Keratinocyte (primary cell): Measurements from ENCODE around the gene DGCR8. TPM values are rescaled to one million over a fixed set of nuclear protein-coding genes. Genes with fewer than 3 reads are reported as not detected.

Experiments used
- DNase-seq: peaks from one replicate; pipeline ENCODE4 v3.0.0-alpha.2; 2011; ENCODE audit warnings: low read depth, missing footprints, low spot score
- FAIRE-seq: peaks from 2 replicates; lab custom pipeline; 2011; peaks lifted over from hg19 to GRCh38; lab: Jason Lieb, UNC
- H2AFZ ChIP-seq: 2 replicates; pipeline ENCODE4 v1.6.0; 2012; ENCODE audit warnings: low read length, control low read depth, inconsistent platforms; ENCODE audit not compliant: control insufficient read depth
- H3K27ac ChIP-seq: 2 replicates; pipeline ENCODE4 v1.5.1; 2011; ENCODE audit warnings: low read length; ENCODE audit not compliant: control insufficient read depth, insufficient read depth
- H3K27me3 ChIP-seq: 3 replicates; pipeline ENCODE4 v1.6.0; 2011; ENCODE audit warnings: low read length; ENCODE audit not compliant: control insufficient read depth, insufficient read depth; ENCODE audit errors: extremely low read depth
- H3K36me3 ChIP-seq, 2 experiments: 2 replicates in 1 of 2; 3 replicates in 1 of 2; pipeline ENCODE4 v1.5.1; 2011; ENCODE audit warnings: low read length in 2 of 2, mild to moderate bottlenecking in 1 of 2; ENCODE audit not compliant: control insufficient read depth in 2 of 2, insufficient read depth in 2 of 2; ENCODE audit errors: extremely low read depth in 1 of 2
- H3K4me1 ChIP-seq: 3 replicates; pipeline ENCODE4 v1.5.1; 2011; ENCODE audit warnings: low read length; ENCODE audit not compliant: control insufficient read depth, insufficient read depth; ENCODE audit errors: extremely low read depth
- H3K4me2 ChIP-seq: 3 replicates; pipeline ENCODE4 v1.6.0; 2011; ENCODE audit warnings: low read depth, low read length; ENCODE audit not compliant: control insufficient read depth, insufficient read depth; ENCODE audit errors: extremely low read depth
- H3K4me3 ChIP-seq, 3 experiments: fragments of 200-600 bp in 1 of 3; sonication (generic) in 1 of 3; 2 replicates in 2 of 3; 3 replicates in 1 of 3; pipeline ENCODE4 v1.5.1; 2011 to 2016; ENCODE audit warnings: low read length in 3 of 3, mild to moderate bottlenecking in 3 of 3, control low read depth in 2 of 3, inconsistent platforms in 1 of 3, low read depth in 1 of 3, mixed read lengths in 1 of 3, mixed run types in 1 of 3, moderate library complexity in 1 of 3; ENCODE audit not compliant: control insufficient read depth in 2 of 3, insufficient read depth in 2 of 3; ENCODE audit errors: extremely low read depth in 1 of 3
- H3K79me2 ChIP-seq: 2 replicates; pipeline ENCODE4 v1.6.0; 2012; ENCODE audit warnings: low read length; ENCODE audit not compliant: control insufficient read depth, insufficient read depth
- H3K9ac ChIP-seq: 3 replicates; pipeline ENCODE4 v1.6.0; 2011; ENCODE audit warnings: low read length; ENCODE audit not compliant: control insufficient read depth, insufficient read depth; ENCODE audit errors: extremely low read depth
- H3K9me1 ChIP-seq: 3 replicates; pipeline ENCODE4 v1.6.0; 2011; ENCODE audit warnings: low read length; ENCODE audit not compliant: control insufficient read depth, insufficient read depth; ENCODE audit errors: extremely low read depth
- H3K9me3 ChIP-seq: 2 replicates; pipeline ENCODE4 v1.5.1; 2012; ENCODE audit warnings: low read depth, low read length; ENCODE audit not compliant: control insufficient read depth
- H4K20me1 ChIP-seq: 3 replicates; pipeline ENCODE4 v1.6.0; 2011; ENCODE audit warnings: low read length; ENCODE audit not compliant: control insufficient read depth, insufficient read depth; ENCODE audit errors: extremely low read depth
- CTCF ChIP-seq, 3 experiments: IDR thresholded peaks in 1 of 3; conservative IDR thresholded peaks in 1 of 3; optimal IDR thresholded peaks in 1 of 3; 2 replicates in 2 of 3; 3 replicates in 1 of 3; pipeline versions ENCODE3 to v1.5.1; 2011; ENCODE audit warnings: low read length in 3 of 3, mild to moderate bottlenecking in 3 of 3, moderate library complexity in 2 of 3, control low read depth in 1 of 3, inconsistent platforms in 1 of 3; ENCODE audit not compliant: insufficient read depth in 2 of 3; ENCODE audit errors: extremely low read depth in 1 of 3
- EZH2 ChIP-seq: IDR thresholded peaks from one replicate; pipeline ENCODE4 v1.6.1; 2012; ENCODE audit warnings: inconsistent platforms, mild to moderate bottlenecking, low read length, moderate library complexity
- dilution Hi-C: fragments of 300-500 bp; cut with MboI; formaldehyde crosslinking; loops from one replicate; pipeline ENCODE4 v1.7.0; 2020; ENCODE audit warnings: low sequenced_read_pairs; ENCODE audit not compliant: extremely low pct_ligation_motif_present
- polyA plus RNA-seq, 5 experiments: library from polyadenylated mRNA; depleted of rRNA in 3 of 5; stranded (reverse) in 3 of 5; stranded (forward) in 1 of 5; unstranded in 1 of 5; fragments of >200 nt; gene quantifications; 1 replicate in 1 of 5; 2 replicates in 3 of 5; 3 replicates in 1 of 5; pipeline versions ENCODE4 v1.2.1 to v1.2.3, GENCODE V29; 2011 to 2012; ENCODE audit warnings: missing spikeins in 2 of 5, low read depth in 1 of 5, low replicate concordance in 1 of 5

The DGCR8 gene
- polyA plus RNA-seq, 1 donor (not counting 4 experiments of a cell fraction or from before 2014, with no cell fraction given), result 17.2 TPM

DNA sequence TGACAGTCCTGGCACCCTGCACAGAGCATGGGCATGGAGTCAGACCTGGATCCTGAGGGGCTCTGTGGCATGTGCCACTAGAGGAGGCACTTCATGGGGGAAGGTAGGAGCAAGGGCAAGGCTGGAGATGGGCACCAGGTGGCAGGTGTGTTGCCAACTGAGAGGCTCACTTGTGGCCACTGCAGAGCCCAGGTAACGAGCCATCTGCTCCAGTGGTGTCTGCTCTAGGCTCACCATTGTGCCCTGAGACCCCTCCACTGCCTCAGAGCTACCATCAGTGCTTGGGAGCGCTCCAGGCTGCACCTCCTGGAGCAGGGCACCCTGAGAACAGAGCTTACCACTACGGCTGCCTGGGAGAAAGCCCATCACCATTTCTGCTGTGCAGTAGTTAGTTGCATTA lies 50.3 kb downstream of the DGCR8 start:
- H3K4me2 ChIP-seq, result no peak overlapping the region
- H3K27me3 ChIP-seq, result no peaks in the 10 kb centered on the region
- no peak overlapping the region for H3K9ac ChIP-seq
- peaks cover 29% of the 10 kb centered on the region for H3K79me2 ChIP-seq
- peaks cover 10% of the 10 kb centered on the region for H4K20me1 ChIP-seq
- H2AFZ ChIP-seq, result no peak overlapping the region
- no peak overlapping the region for H3K27ac ChIP-seq
- peaks cover 13% of the 10 kb centered on the region for H3K4me1 ChIP-seq
- no peak for DNase-seq
- H3K9me3 ChIP-seq, result no peaks in the 10 kb centered on the region
- FAIRE-seq, result no peak
- dilution Hi-C loops, result no loop called here
- no peaks in the 10 kb centered on the region for H3K9me1 ChIP-seq
- peaks cover 7 to 10% of the 10 kb centered on the region in 2 experiments for H3K36me3 ChIP-seq
- H3K4me3 ChIP-seq, result no peak overlapping the region
- TF ChIP-seq CTCF (optimal IDR thresholded peaks at IDR 0.05 in 1 of 3, IDR thresholded peaks at IDR 0.05 in 1 of 3, conservative IDR thresholded peaks at IDR 0.05 in 1 of 3; ENCODE audit: extremely low read depth in 1 of 3, insufficient read depth in 2 of 3, low read length in 3 of 3), result peak; percentile 42 to 56 (median 48)
- no peak for TF ChIP-seq EZH2

GRCh38 chr22:20130731-20131596 lies 50.9 kb downstream of the DGCR8 start:
- Histone ChIP-seq H3K9ac (peak overlapping the region; percentile 52), H3K79me2 (peaks cover 36% of the 10 kb centered on the region), H3K4me3 (peak overlapping the region; percentile 62 to 86 (median 65)), H3K27me3 (no peaks in the 10 kb centered on the region), H3K27ac (no peak overlapping the region), H3K36me3 (peaks cover 5 to 8% of the 10 kb centered on the region in 2 experiments), H2AFZ (peak overlapping the region; percentile 51), H3K4me2 (peak overlapping the region; percentile 74), H4K20me1 (peaks cover 10% of the 10 kb centered on the region), H3K9me3 (no peaks in the 10 kb centered on the region), H3K9me1 (no peaks in the 10 kb centered on the region), H3K4me1 (peaks cover 13% of the 10 kb centered on the region)
- DNase-seq, result no peak
- FAIRE-seq, result no peak
- dilution Hi-C loops, result no loop called here
- TF ChIP-seq EZH2 (no peak), CTCF (optimal IDR thresholded peaks at IDR 0.05 in 1 of 3, IDR thresholded peaks at IDR 0.05 in 1 of 3, conservative IDR thresholded peaks at IDR 0.05 in 1 of 3; ENCODE audit: extremely low read depth in 1 of 3, insufficient read depth in 2 of 3, low read length in 3 of 3) (no peak)
